WTC11 (cell line): Measurements from ENCODE around the gene GATD1. TPM values are rescaled to one million over a fixed set of nuclear protein-coding genes. Genes with fewer than 3 reads are reported as not detected.

Source experiments
- ATAC-seq: fragments of 200-7000 bp; cut with Tn5 transposase; 2 replicates; pipeline ENCODE4 v1.10.0; 2021; ENCODE audit warnings: mild to moderate bottlenecking, moderate library complexity
- CTCF ChIA-PET: fragments of 300-600 bp; sonication (Branson Sonifier 250); formaldehyde crosslinking; loops from one replicate; lab custom pipeline; 2021; ENCODE audit warnings: antibody characterized with exemption; lab: Charles Lee
- POLR2A ChIA-PET: fragments of 350-600 bp; sonication (Branson Sonifier 250); formaldehyde crosslinking; loops from one replicate; lab custom pipeline; 2021; ENCODE audit warnings: antibody characterized with exemption; lab: Charles Lee
- DNase-seq: peaks from one replicate; pipeline ENCODE4 v3.0.0; 2021; ENCODE audit warnings: low spot score
- H3K27ac Mint-ChIP-seq: 2 replicates; pipeline ENCODE4 v1.8.0; 2021; ENCODE audit warnings: mixed read lengths
- H3K27me3 Mint-ChIP-seq: 2 replicates; pipeline ENCODE4 v1.8.0; 2021; ENCODE audit warnings: low read depth, mild to moderate bottlenecking, moderate library complexity, mixed read lengths
- H3K36me3 Mint-ChIP-seq: 2 replicates; pipeline ENCODE4 v1.8.0; 2021; ENCODE audit warnings: mixed read lengths
- H3K4me1 Mint-ChIP-seq: 2 replicates; pipeline ENCODE4 v1.8.0; 2022; ENCODE audit warnings: mixed read lengths
- H3K4me3 Mint-ChIP-seq: 2 replicates; pipeline ENCODE4 v1.8.0; 2021; ENCODE audit warnings: mild to moderate bottlenecking, moderate library complexity, mixed read lengths
- H3K9me3 Mint-ChIP-seq: 2 replicates; pipeline ENCODE4 v1.8.0; 2021; ENCODE audit warnings: mixed read lengths
- AFF4 ChIP-seq: sonication (generic); formaldehyde crosslinking; IDR thresholded peaks from 2 replicates; pipeline ENCODE4 v1.8.1; 2023; ENCODE audit warnings: mild to moderate bottlenecking, missing genetic modification reagents, borderline replicate concordance
- CBFB ChIP-seq: sonication (generic); formaldehyde crosslinking; IDR thresholded peaks from 2 replicates; pipeline ENCODE4 v1.8.1; 2022; ENCODE audit warnings: mild to moderate bottlenecking, low read depth, missing genetic modification reagents
- CDX4 ChIP-seq: fragments of 250-450 bp; sonication (Bioruptor Pico); IDR thresholded peaks from 2 replicates; pipeline ENCODE4 v1.9.0; 2021; ENCODE audit warnings: moderate library complexity, mild to moderate bottlenecking, inconsistent platforms, borderline replicate concordance
- CREM ChIP-seq: sonication (generic); formaldehyde crosslinking; IDR thresholded peaks from 2 replicates; pipeline ENCODE4 v1.8.1; 2022; ENCODE audit warnings: mild to moderate bottlenecking, missing genetic modification reagents, moderate library complexity
- EMX1 ChIP-seq: fragments of 250-450 bp; sonication (Bioruptor Pico); IDR thresholded peaks from 2 replicates; pipeline ENCODE4 v1.8.0; 2021; ENCODE audit warnings: mild to moderate bottlenecking
- ETV6 ChIP-seq: sonication (generic); formaldehyde crosslinking; IDR thresholded peaks from 2 replicates; pipeline ENCODE4 v1.8.1; 2022; ENCODE audit warnings: mild to moderate bottlenecking, missing genetic modification reagents
- FOXK1 ChIP-seq: sonication (generic); formaldehyde crosslinking; IDR thresholded peaks from 2 replicates; pipeline ENCODE4 v1.8.0; 2022; ENCODE audit warnings: mild to moderate bottlenecking, moderate library complexity, missing genetic modification reagents
- MYBL2 ChIP-seq: sonication (generic); formaldehyde crosslinking; IDR thresholded peaks from 2 replicates; pipeline ENCODE4 v1.8.1; 2023; ENCODE audit warnings: mild to moderate bottlenecking, moderate library complexity, missing genetic modification reagents
- NFATC4 ChIP-seq: fragments of 250-450 bp; sonication (Bioruptor Pico); IDR thresholded peaks from 2 replicates; pipeline ENCODE4 v1.9.0; 2021; ENCODE audit warnings: mild to moderate bottlenecking
- NFE2L1 ChIP-seq: sonication (generic); formaldehyde crosslinking; IDR thresholded peaks from 2 replicates; pipeline ENCODE4 v1.8.1; 2023; ENCODE audit warnings: missing genetic modification reagents
- NFYB ChIP-seq: sonication (generic); formaldehyde crosslinking; conservative IDR thresholded peaks from 2 replicates; pipeline ENCODE4 v1.8.0; 2022; ENCODE audit warnings: low read depth, missing genetic modification reagents
- PRRX2 ChIP-seq: fragments of 250-450 bp; sonication (Bioruptor Pico); IDR thresholded peaks from 2 replicates; pipeline ENCODE4 v1.8.0; 2021; ENCODE audit warnings: mild to moderate bottlenecking
- SMAD3 ChIP-seq: sonication (generic); formaldehyde crosslinking; IDR thresholded peaks from 2 replicates; pipeline ENCODE4 v1.8.0; 2022; ENCODE audit warnings: missing genetic modification reagents, mild to moderate bottlenecking, borderline replicate concordance
- SMAD4 ChIP-seq: sonication (generic); formaldehyde crosslinking; IDR thresholded peaks from 2 replicates; pipeline ENCODE4 v1.8.0; 2022; ENCODE audit warnings: mild to moderate bottlenecking, missing genetic modification reagents
- STAT6 ChIP-seq: sonication (generic); formaldehyde crosslinking; conservative IDR thresholded peaks from 2 replicates; pipeline ENCODE4 v1.8.1; 2023; ENCODE audit warnings: mild to moderate bottlenecking, low read depth, missing genetic modification reagents, moderate library complexity
- ZNF138 ChIP-seq: sonication (generic); formaldehyde crosslinking; conservative IDR thresholded peaks from 2 replicates; pipeline ENCODE4 v1.8.1; 2022; ENCODE audit warnings: mild to moderate bottlenecking, moderate library complexity, missing genetic modification reagents
- ZNF232 ChIP-seq: sonication (generic); formaldehyde crosslinking; IDR thresholded peaks from 2 replicates; pipeline ENCODE4 v1.8.0; 2022; ENCODE audit warnings: mild to moderate bottlenecking, missing genetic modification reagents
- ZNF396 ChIP-seq: fragments of 250-450 bp; sonication (Bioruptor Pico); IDR thresholded peaks from 2 replicates; pipeline ENCODE4 v1.8.0; 2021; ENCODE audit warnings: mild to moderate bottlenecking, moderate library complexity, borderline replicate concordance
- total RNA-seq: library from RNA; stranded (reverse); gene quantifications from 3 replicates; pipeline ENCODE4 v1.2.3, GENCODE V29; 2021
- TF ChIP-seq, protein P1 (sequence below): sonication (generic); formaldehyde crosslinking; IDR thresholded peaks from 2 replicates; pipeline ENCODE4 v1.8.0; 2022; ENCODE audit warnings: mild to moderate bottlenecking, missing genetic modification reagents
- TF ChIP-seq, protein P2 (sequence below): sonication (generic); formaldehyde crosslinking; IDR thresholded peaks from 2 replicates; pipeline ENCODE4 v1.8.0; 2022; ENCODE audit warnings: mild to moderate bottlenecking, missing genetic modification reagents

GATD1 gene
- total RNA-seq, 1 experiment from 2014 or later, result 87.6 TPM

DNA sequence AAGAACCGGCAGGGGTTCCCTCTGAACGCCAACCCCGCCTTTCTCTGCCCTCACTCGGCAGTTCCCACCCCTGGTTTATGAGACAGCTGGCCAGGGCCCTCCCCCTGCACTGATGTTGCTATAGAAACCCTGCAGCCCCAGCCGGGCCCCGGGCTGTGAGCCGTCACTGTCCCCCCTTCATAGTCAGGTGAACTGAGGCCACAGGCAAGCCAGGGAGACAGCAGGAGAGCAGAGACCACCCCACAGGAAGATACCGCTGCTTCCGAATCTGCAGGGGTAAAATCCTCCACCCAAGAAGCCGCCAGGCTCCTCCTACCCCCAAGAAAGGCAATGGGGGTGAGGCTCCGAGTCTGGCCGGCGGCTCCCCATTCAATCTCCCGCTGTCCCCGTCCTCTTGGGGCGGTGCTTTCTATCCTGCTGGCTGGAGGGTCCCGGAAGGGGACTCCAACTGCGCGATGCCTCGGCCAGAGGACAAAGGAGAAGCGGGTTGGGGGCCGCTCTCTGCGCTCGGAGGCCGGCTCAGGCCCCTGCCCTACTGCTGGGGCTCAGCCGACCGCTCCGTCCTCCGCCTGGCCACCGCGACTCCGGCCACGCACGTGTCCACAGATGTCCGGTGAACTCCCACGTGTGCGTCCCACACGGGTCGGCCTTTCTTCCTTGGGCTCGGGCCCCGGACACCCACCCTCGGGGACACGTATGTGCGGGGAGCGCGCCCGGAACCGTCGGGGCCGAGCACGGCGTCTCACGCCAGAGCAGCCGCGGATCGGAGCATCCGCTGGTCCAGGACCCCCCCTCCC lies 20.2 kb upstream of the GATD1 start (continued):
- TF ChIP-seq STAT6 (CRISPR knock-in tag) (no peak), ZNF138 (CRISPR knock-in tag) (no peak), ETV6 (CRISPR knock-in tag) (0 out of 2 replicates have a peak, but pooled peaks have one; percentile 12), PRRX2 (no peak), ZNF396 (no peak), NFATC4 (CRISPR knock-in tag) (no peak), FOXK1 (CRISPR knock-in tag) (peak; percentile 44; the same call in 1 of the 2 replicates), SMAD3 (CRISPR knock-in tag) (0 out of 2 replicates have a peak, but pooled peaks have one; percentile 33), MYBL2 (CRISPR knock-in tag) (0 out of 2 replicates have a peak, but pooled peaks have one; percentile 83), NFE2L1 (CRISPR knock-in tag) (no peak)
- TF ChIP-seq, protein P1, sequence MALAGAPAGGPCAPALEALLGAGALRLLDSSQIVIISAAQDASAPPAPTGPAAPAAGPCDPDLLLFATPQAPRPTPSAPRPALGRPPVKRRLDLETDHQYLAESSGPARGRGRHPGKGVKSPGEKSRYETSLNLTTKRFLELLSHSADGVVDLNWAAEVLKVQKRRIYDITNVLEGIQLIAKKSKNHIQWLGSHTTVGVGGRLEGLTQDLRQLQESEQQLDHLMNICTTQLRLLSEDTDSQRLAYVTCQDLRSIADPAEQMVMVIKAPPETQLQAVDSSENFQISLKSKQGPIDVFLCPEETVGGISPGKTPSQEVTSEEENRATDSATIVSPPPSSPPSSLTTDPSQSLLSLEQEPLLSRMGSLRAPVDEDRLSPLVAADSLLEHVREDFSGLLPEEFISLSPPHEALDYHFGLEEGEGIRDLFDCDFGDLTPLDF (CRISPR knock-in tag), result no peak
- TF ChIP-seq, protein P2, sequence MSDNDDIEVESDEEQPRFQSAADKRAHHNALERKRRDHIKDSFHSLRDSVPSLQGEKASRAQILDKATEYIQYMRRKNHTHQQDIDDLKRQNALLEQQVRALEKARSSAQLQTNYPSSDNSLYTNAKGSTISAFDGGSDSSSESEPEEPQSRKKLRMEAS (CRISPR knock-in tag), result peak; percentile 59; the same call in 1 of the 2 replicates
- TF ChIP-seq, all 79 proteins: peak for 9

DNA sequence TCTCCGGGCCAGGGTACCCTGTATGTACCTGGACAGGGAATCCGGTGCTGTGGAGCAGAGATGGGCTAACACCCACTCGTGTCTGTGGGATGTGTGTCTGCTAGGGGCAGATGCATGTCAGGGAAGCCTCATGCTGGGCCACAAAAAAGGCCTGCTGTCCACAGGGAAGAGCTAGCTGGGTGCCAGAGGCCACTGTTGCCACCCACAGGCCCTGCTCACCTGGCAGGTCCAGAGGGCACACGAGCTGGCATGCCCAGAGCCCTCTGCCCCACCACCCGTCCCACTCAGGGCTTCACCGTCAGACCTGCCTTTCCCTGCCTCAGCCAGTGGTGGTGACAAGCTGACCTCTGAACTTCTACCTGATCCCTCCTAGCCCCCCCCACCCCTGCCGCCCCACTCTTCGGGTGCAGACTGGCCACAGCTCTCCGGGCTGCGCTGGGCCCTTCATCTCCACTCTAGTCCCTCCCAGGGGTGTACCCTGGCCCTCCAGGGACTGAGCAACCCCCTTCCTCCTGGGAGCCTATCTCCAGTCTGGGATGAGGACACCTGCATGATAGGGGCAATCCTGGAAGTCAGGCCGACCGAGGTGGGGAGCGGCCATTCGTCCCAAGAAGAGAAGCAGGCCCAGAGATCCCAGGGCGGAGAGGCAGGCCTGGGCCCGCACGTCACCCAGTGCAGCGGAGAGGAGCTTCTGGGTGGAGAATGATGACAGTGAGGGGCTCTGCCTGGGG lies 19.4 kb upstream of the GATD1 start:
- ChIA-PET POLR2A (interaction anchor here (1.3 to 1.7 kb wide), 3 partner anchors 13 to 20 kb away, joined by 3 to 8 read pairs (median 4); partner anchors contain the start of genes GATD1 and RPLP2), CTCF (interaction anchor here (1.1 to 2.1 kb wide), 2 partner anchors 13 to 70 kb away, joined by 3 to 13 read pairs; no protein-coding TSS in a partner anchor)
- H3K27ac Mint-ChIP-seq, result 0 out of 2 replicates have a peak overlapping the region, but pooled peaks have one; percentile 45
- peaks cover 13% of the 10 kb centered on the region for H3K4me1 Mint-ChIP-seq
- no peaks in the 10 kb centered on the region for H3K9me3 Mint-ChIP-seq
- no peak for ATAC-seq
- no peaks in the 10 kb centered on the region for H3K27me3 Mint-ChIP-seq
- TF ChIP-seq NFATC4 (CRISPR knock-in tag) (no peak), SMAD4 (CRISPR knock-in tag) (no peak), AFF4 (CRISPR knock-in tag) (no peak), ZNF138 (CRISPR knock-in tag) (no peak), CBFB (CRISPR knock-in tag) (no peak), CDX4 (CRISPR knock-in tag) (no peak), NFYB (no peak), ETV6 (CRISPR knock-in tag) (no peak), CREM (CRISPR knock-in tag) (no peak), SMAD3 (CRISPR knock-in tag) (no peak), EMX1 (CRISPR knock-in tag) (no peak), ZNF232 (no peak), PRRX2 (no peak)
- H3K4me3 Mint-ChIP-seq, result peak overlapping the region; percentile 76
- H3K36me3 Mint-ChIP-seq, result no peaks in the 10 kb centered on the region
- no peak for DNase-seq
